ENCODE measurements around the gene NELFB.

The NELFB gene

GRCh38 chr9:137301081-137301947 lies 46.2 kb downstream of the NELFB start:
- DNase-seq (ENCODE audit: low spot score in 2 of 2) (no peak), ATAC-seq (replicated peaks; ENCODE audit: extremely low read depth, poor library complexity, severe bottlenecking) (no peak)
- peaks cover 7% of the 10 kb centered on the region for H3K36me3 Mint-ChIP-seq (ENCODE audit: insufficient read depth)
- peaks cover 30% of the 10 kb centered on the region for H3K27me3 Mint-ChIP-seq
- peaks cover 5% of the 10 kb centered on the region for H3K4me1 Mint-ChIP-seq
- H3K27ac Mint-ChIP-seq (ENCODE audit: low read depth): no peak overlapping the region
- H3K4me3 Mint-ChIP-seq: peak overlapping the region; percentile 70
- H3K9me3 Mint-ChIP-seq: no peaks in the 10 kb centered on the region

- DNase-seq (ENCODE audit: low spot score in 2 of 2): peak; percentile 64 to 75
- Mint-ChIP-seq H3K4me3 (peak within 1 kb of the TSS; percentile 38), H3K27ac (ENCODE audit: low read depth) (no peak within 1 kb of the TSS), H3K27me3 (peaks cover 22% of the 10 kb centered on the region), H3K9me3 (no peaks in the 10 kb centered on the region), H3K4me1 (no peaks in the 10 kb centered on the region), H3K36me3 (ENCODE audit: insufficient read depth) (peaks cover 6% of the 10 kb centered on the region)
- peak; percentile 74 for ATAC-seq (replicated peaks; ENCODE audit: extremely low read depth, poor library complexity, severe bottlenecking)
Observed at GRCh38 chr9:137302118-137302448, 47.0 kb downstream of the NELFB start, which contains the start of gene NRARP. Gene NRARP, minus strand, starts transcription at chr9:137302271. Its CDS starts 343 bp downstream, at chr9:137301928.

GRCh38 chr9:137302449-137303150 lies 47.5 kb downstream of the NELFB start:
- Mint-ChIP-seq H3K27me3 (peaks cover 17% of the 10 kb centered on the region), H3K36me3 (ENCODE audit: insufficient read depth) (peaks cover 6% of the 10 kb centered on the region), H3K4me1 (no peaks in the 10 kb centered on the region), H3K4me3 (peak overlapping the region; percentile 37), H3K27ac (ENCODE audit: low read depth) (no peak overlapping the region), H3K9me3 (no peaks in the 10 kb centered on the region)
- ATAC-seq (replicated peaks; ENCODE audit: extremely low read depth, poor library complexity, severe bottlenecking) (peak; percentile 22), DNase-seq (ENCODE audit: low spot score in 2 of 2) (no peak)

GRCh38 chr9:137303151-137303892 lies 48.2 kb downstream of the NELFB start:
- H3K27ac Mint-ChIP-seq (ENCODE audit: low read depth): no peak overlapping the region
- H3K36me3 Mint-ChIP-seq (ENCODE audit: insufficient read depth): peaks cover 6% of the 10 kb centered on the region

GRCh38 chr9:137303893-137304382 lies 48.8 kb downstream of the NELFB start:
- H3K27me3 Mint-ChIP-seq: peaks cover 5% of the 10 kb centered on the region
- no peaks in the 10 kb centered on the region for H3K9me3 Mint-ChIP-seq
- H3K36me3 Mint-ChIP-seq (ENCODE audit: insufficient read depth): peaks cover 6% of the 10 kb centered on the region
- H3K4me1 Mint-ChIP-seq: no peaks in the 10 kb centered on the region
- no peak overlapping the region for H3K4me3 Mint-ChIP-seq
- ATAC-seq (replicated peaks; ENCODE audit: extremely low read depth, poor library complexity, severe bottlenecking) (no peak), DNase-seq (ENCODE audit: low spot score in 2 of 2) (no peak)
- no peak overlapping the region for H3K27ac Mint-ChIP-seq (ENCODE audit: low read depth)

More at GRCh38 chr9:137303151-137303892, 48.2 kb downstream of the NELFB start:
- ATAC-seq (replicated peaks; ENCODE audit: extremely low read depth, poor library complexity, severe bottlenecking) (no peak), DNase-seq (ENCODE audit: low spot score in 2 of 2) (no peak)
- H3K4me1 Mint-ChIP-seq: no peaks in the 10 kb centered on the region
- no peak overlapping the region for H3K4me3 Mint-ChIP-seq
- no peaks in the 10 kb centered on the region for H3K9me3 Mint-ChIP-seq
- H3K27me3 Mint-ChIP-seq: peaks cover 11% of the 10 kb centered on the region

GRCh38 chr9:137304383-137305059 lies 49.4 kb downstream of the NELFB start:
- Mint-ChIP-seq H3K9me3 (no peaks in the 10 kb centered on the region), H3K4me1 (no peaks in the 10 kb centered on the region), H3K4me3 (no peak overlapping the region), H3K27me3 (no peaks in the 10 kb centered on the region), H3K27ac (ENCODE audit: low read depth) (no peak overlapping the region), H3K36me3 (ENCODE audit: insufficient read depth) (peaks cover 6% of the 10 kb centered on the region)
- no peak for ATAC-seq (replicated peaks; ENCODE audit: extremely low read depth, poor library complexity, severe bottlenecking)
- no peak for DNase-seq (ENCODE audit: low spot score in 2 of 2)

GRCh38 chr9:137305060-137305797 lies 50.1 kb downstream of the NELFB start:
- H3K4me1 Mint-ChIP-seq: no peaks in the 10 kb centered on the region
- DNase-seq (ENCODE audit: low spot score in 2 of 2): no peak
- peaks cover 2% of the 10 kb centered on the region for H3K36me3 Mint-ChIP-seq (ENCODE audit: insufficient read depth)
- peak; percentile 42 for ATAC-seq (replicated peaks; ENCODE audit: extremely low read depth, poor library complexity, severe bottlenecking)
- no peak overlapping the region for H3K4me3 Mint-ChIP-seq
- H3K27me3 Mint-ChIP-seq: no peaks in the 10 kb centered on the region
- H3K27ac Mint-ChIP-seq (ENCODE audit: low read depth): no peak overlapping the region
- H3K9me3 Mint-ChIP-seq: no peaks in the 10 kb centered on the region

- DNase-seq (ENCODE audit: low spot score in 2 of 2) (no peak), ATAC-seq (replicated peaks; ENCODE audit: extremely low read depth, poor library complexity, severe bottlenecking) (no peak)
- Mint-ChIP-seq H3K4me1 (no peaks in the 10 kb centered on the region), H3K27me3 (no peaks in the 10 kb centered on the region), H3K27ac (ENCODE audit: low read depth) (no peak overlapping the region), H3K9me3 (no peaks in the 10 kb centered on the region), H3K4me3 (no peak overlapping the region), H3K36me3 (ENCODE audit: insufficient read depth) (peaks cover 2% of the 10 kb centered on the region)
Observed at GRCh38 chr9:137305798-137306065, 50.6 kb downstream of the NELFB start.

GRCh38 chr9:137306066-137306849 lies 51.1 kb downstream of the NELFB start:
- H3K27ac Mint-ChIP-seq (ENCODE audit: low read depth): no peak overlapping the region

GRCh38 chr9:137306850-137307254 lies 51.7 kb downstream of the NELFB start:
- DNase-seq (ENCODE audit: low spot score in 2 of 2) (no peak), ATAC-seq (replicated peaks; ENCODE audit: extremely low read depth, poor library complexity, severe bottlenecking) (no peak)
- Mint-ChIP-seq H3K4me1 (no peaks in the 10 kb centered on the region), H3K27me3 (no peaks in the 10 kb centered on the region), H3K36me3 (ENCODE audit: insufficient read depth) (peaks cover 2% of the 10 kb centered on the region), H3K27ac (ENCODE audit: low read depth) (no peak overlapping the region), H3K4me3 (no peak overlapping the region), H3K9me3 (no peaks in the 10 kb centered on the region)

More at GRCh38 chr9:137306066-137306849, 51.1 kb downstream of the NELFB start:
- no peak for ATAC-seq (replicated peaks; ENCODE audit: extremely low read depth, poor library complexity, severe bottlenecking)
- peaks cover 2% of the 10 kb centered on the region for H3K36me3 Mint-ChIP-seq (ENCODE audit: insufficient read depth)
- H3K9me3 Mint-ChIP-seq: no peaks in the 10 kb centered on the region
- no peaks in the 10 kb centered on the region for H3K4me1 Mint-ChIP-seq
- H3K4me3 Mint-ChIP-seq: no peak overlapping the region
- DNase-seq (ENCODE audit: low spot score in 2 of 2): no peak
- no peaks in the 10 kb centered on the region for H3K27me3 Mint-ChIP-seq

Data from central memory CD8-positive, alpha-beta T cell (primary cell).